Measurements from ENCODE around the gene KIAA1755.

The KIAA1755 gene

DNA sequence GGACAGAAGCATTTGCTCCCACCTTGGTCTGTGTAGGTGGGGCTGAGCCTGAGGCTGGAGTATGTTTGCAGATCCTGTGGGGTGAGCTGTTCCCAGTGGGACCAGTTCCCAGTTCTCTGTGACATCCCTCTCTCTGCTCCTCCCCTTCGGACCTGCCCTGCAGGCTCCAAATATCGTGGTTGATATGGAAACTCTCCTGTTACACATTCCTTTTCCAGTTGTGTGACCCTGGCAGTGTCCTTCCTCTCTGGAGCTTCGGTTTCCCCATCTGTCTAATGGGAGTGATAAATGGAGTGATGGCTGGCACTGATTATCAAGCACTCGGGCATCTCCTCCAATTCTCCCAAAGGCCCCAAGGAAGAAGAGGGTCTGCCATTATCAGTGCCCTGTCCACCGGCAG is 79.8 kb downstream of the KIAA1755 start:
- DNase-seq (ENCODE audit: low read depth), result no peak

- DNase-seq (ENCODE audit: low read depth), result no peak
Observed at GRCh38 chr20:38179846-38180245, 80.7 kb downstream of the KIAA1755 start.

GRCh38 chr20:38178581-38178980 is 82.0 kb downstream of the KIAA1755 start:
- DNase-seq (ENCODE audit: low read depth), result no peak

DNA sequence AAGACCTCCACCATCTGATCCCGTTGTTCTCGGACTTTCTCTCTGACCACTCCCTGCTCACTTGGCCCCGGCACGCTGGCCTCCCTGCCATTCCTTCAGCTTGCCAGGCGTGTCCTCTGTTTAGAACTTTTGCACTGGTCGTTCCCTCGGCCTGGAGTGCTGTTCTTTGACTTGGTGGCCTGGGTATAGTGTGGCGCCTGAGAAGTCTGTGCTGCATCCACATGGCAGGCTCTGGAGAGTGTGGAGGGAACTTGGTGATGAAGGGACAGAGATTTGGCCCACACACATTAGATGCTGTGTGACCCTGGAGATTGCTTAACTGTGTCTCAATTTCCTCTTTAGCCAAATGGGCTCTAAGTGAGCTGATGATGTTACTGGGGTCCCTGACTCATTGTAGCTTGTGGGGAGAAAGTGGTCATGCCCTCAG is 82.5 kb downstream of the KIAA1755 start:
- DNase-seq (ENCODE audit: low read depth), result no peak

- no peak for DNase-seq (ENCODE audit: low read depth)
Observed at GRCh38 chr20:38177201-38177600, 83.3 kb downstream of the KIAA1755 start.

DNA sequence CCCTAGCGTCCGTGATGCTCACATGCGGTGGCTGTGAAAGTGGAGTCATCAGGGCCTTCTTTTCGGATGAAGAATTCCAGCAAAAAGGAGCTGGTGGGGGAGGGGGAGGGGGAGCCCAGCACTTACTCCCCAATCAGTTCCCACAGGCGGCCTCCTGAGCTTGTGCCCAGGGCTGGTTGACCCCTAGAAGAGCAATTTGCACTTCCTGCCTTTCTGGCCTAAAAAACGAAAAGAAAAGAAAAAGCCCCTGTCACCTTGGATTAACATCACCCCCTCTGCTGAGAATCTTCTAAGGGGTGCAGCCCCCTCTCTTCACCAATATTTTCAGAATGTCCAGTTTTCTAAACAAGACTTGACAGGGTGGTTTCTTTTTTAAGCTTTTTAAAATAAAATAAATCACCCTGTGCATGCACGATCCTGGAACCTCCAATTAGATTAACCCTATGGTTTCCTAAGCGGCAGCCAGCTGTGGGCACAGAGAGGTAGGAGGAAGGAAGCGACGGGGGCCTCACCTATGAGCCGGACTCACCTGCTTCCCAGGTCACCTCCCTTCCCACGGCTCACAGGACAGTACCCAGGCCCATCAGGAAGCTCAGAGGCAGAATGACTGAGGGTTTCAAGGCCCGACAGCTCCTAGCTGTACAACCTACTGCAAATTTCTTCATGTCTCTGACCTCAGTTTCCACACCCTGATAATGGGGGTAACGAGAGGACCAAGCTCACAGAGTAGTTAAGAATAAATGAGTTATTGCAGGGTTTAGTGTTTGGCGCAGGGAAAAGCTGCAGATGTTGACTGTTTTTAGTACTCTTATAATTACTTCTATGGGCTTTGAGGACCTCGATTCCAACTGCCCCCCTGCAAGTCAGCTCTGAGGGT is 85.0 kb downstream of the KIAA1755 start:
- DNase-seq (ENCODE audit: low read depth), result no peak

GRCh38 chr20:38173237-38174156 is 87.0 kb downstream of the KIAA1755 start:
- DNase-seq (ENCODE audit: low read depth), result peak; percentile 80

DNA sequence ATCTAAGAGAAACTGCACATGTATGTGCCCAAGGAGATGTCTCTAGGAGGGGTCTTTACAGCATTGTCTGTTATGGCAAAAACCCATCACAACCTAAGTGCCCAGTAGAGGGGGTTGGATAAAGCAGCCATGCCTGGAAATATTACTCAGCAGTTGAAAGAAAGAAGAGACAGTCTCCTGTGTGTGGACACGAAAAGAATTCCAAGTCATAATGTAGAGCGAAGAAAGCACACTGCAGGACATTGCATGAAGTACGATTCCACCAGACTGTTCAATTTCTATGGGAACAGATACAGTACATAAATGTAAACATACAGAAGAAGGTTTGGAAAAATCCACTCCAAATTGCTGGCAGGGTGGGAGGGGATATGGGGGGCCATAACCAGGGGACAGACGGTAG is 88.1 kb downstream of the KIAA1755 start:
- DNase-seq (ENCODE audit: low read depth), result no peak

- no peak for DNase-seq (ENCODE audit: low read depth)
Observed at GRCh38 chr20:38171675-38172043, 88.9 kb downstream of the KIAA1755 start.

GRCh38 chr20:38170826-38171674 is 89.5 kb downstream of the KIAA1755 start:
- no peak for DNase-seq (ENCODE audit: low read depth)

DNA sequence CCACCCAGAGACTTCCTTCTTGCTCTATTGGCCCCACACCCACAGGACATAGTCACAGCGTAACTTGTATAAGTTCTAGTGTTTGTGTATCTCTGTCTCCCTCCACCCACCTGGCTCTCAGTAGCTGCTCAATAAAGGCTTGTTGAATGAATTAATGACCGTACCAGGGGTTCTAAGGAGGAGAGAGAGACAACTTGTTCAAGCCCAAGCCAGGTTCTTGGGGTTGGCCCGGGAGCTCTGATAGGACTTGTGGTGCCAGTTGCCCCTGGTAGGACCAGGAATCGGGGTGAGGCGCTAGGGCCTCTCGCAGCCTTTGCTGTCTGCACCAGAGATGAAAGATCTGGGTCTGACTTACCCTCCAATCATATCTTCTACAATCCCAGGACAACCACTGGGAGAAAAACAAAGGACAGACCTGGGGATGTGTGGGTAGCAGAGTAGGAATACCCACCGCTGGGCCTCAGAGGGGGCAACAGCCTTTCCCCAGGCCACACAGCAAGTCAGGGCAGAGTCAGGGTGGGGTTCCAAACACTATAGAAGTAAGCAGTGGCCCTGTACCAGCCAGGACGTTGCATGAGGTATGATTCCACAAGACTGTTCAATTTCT is 90.2 kb downstream of the KIAA1755 start:
- DNase-seq (ENCODE audit: low read depth), result no peak

GRCh38 chr20:38169636-38170193 is 90.8 kb downstream of the KIAA1755 start:
- no peak for DNase-seq (ENCODE audit: low read depth)

DNA sequence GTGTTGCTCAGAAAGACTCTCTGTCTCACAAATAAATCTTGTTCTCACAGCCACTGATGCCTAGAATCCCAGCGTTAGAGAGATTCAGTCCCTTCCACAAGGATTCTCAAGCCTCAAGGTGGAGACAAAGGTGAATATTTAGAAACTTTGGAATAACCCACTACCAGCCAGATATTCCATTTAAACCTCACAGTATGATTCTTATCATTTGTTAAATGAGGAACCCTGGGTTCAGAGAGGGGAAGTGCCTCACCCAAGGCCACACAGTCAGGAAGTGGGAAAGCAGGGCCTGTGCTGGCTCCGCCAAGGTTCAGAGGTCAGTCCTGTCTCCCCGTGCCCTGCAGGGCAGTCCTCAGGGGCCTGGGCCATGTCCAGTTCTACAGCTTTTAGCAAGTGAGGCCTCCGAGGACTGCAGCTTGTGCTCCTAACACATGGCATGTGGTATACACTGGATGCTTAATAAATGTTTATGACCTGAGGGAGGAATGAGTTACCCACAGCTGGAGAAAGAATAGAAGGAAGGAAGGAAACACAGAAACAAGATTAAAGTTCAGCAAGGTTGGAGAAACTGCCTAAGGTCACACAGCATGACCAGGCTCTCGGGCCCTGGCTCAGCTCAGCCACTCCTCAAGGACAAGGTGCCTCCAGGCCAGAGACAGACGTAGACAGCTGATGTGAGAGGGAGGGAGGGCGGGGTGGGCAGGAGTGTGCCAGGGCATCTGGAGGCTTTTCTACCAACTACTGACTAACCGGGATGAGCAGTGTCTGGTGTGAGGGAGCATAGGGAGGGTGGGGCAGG is 91.5 kb downstream of the KIAA1755 start:
- DNase-seq (ENCODE audit: low read depth), result no peak

DNA sequence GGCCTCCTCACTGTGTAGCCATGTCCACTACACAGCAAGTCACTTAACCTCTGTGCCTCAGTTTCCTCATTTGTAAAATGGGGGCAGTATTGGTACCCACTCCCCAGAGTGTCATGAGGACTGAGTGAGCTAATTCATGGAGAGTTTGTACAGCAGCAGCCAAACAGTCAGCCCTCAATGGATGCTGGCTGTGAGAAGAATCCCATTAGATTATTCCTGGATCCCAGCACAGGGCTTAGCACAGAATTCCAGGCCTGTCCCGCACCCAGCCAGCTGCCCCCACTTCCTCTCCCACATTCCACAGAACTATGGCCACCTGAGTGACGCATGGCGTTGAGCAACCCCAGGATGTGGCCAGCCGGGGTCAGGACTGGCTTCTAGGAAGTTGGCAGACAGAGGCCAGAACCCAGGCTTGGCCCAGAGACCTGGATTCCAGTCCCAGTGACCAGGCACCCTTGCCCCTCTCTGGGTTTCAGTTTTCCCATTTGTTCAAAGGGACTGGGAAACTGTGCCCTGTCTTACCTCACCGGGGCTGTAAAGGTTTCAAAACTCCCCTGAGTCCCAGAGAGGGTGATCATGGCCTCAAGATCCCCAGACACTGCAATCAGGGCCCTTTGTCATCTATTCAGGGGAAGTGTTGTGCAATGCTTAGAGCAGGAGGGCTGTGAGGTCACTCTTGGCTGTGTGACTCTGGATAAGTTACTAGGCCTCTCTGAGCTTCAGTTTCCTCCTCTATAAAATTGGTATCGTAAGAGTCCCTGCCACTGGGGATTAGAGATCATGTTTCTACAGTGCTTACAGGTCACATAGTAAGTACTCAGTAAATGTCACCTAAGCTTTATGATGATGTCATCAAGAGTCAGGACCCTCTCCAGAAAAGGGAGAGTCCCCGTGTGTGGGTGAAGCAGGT is 92.4 kb downstream of the KIAA1755 start:
- peak; percentile 92 for DNase-seq (ENCODE audit: low read depth)

DNA sequence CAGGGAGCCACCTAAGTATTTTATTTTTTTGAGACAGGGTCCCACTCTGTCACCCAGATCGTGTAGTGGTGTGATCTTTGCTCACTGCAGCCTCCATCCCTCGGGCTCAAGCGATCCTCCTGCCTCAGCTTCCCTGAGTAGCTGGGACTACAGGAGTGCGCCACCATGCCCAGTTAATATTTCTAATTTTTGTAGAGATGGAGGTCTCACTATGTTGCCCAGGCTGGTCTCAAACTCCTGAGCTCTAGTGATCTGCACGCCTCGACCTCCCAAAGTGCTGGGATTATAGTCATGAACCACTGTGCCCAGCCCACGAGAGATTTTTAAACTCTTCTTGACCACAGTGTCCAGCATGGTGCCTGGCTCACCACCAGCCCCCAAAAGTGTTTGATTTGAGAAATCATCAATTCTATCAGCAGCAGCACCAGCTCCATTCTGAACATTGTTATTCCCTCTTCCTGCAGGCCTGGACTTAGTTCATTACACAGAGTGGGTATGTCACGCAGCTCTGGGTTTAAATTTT is 93.1 kb downstream of the KIAA1755 start:
- DNase-seq (ENCODE audit: low read depth), result no peak

DNA sequence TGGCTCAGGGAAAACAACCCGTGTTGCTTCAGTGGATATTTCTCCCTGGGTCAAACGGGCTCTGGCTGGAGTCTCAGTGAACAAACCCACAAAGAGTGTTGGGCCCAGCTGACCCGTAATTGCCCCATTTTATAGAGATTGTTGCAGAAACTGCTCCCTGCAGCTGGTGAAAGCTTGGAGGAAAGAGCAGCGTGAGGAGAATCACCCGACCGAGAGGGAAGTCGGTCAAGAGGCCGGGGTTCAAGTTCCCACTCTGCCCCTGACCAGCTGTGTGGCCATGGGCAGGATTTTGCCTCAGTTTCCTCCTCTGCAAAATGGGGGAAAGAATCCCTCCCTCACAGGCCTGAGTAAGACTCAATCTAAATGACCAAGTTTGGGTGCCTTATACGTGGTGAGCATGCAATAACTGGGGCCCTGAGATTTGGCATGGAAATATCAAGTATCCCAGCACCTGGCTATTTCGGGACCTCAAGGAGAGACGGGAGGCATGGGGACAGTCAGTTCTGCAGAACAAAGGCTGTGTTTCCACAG is 93.8 kb downstream of the KIAA1755 start:
- DNase-seq (ENCODE audit: low read depth), result no peak

DNA sequence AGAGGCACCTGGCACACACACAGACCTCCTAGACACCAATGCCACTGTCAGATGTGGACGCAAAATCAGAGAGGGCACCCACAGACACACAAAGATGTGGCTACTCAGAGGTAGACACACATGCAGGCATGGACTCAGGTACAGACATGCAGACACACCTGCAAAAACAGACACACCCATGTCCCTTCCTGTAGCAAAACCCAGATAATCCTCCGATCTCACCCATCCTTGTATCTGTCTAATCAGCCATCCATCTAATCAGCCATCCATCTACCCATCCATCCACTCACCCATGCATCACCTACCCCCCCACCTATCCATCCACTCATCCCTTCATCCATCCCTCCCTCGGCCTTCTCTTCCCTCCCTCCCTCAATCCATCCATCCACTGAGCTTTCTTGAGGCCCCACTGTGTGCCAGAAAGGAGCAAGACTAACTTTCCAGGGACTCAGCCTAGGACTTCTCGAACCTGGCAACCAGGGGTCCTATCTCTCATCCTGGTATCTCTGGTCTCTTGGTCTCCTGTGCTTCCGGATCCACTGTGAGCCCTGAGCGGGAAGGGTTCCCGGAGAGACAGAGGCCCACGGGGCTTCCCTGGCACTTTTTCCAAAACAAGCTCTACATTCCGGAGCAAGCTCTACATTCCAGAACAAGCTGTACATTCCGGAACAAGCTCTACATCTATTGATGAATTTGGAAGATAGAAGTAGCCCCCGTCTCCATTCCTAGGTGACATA is 94.4 kb downstream of the KIAA1755 start:
- no peak for DNase-seq (ENCODE audit: low read depth)
